Testis (tissue), 2 donors: ENCODE data around the gene CPD.

Experiments
- POLR2A ChIP-seq: fragments of 450-650 bp; IDR thresholded peaks from one replicate; pipeline ENCODE4 v1.6.1; 2017; ENCODE audit warnings: antibody characterized with exemption, mild to moderate bottlenecking, moderate library complexity
- TF ChIP-seq, protein P1 (sequence below), 3 experiments: fragments of 450-650 bp in 2 of 3; fragments of 200-600 bp in 1 of 3; sonication (generic) in 1 of 3; IDR thresholded peaks; one replicate each; pipeline ENCODE4 v1.5.1; 2016 to 2019; ENCODE audit warnings: antibody characterized with exemption in 3 of 3, mild to moderate bottlenecking in 2 of 3, moderate library complexity in 1 of 3

DNA sequence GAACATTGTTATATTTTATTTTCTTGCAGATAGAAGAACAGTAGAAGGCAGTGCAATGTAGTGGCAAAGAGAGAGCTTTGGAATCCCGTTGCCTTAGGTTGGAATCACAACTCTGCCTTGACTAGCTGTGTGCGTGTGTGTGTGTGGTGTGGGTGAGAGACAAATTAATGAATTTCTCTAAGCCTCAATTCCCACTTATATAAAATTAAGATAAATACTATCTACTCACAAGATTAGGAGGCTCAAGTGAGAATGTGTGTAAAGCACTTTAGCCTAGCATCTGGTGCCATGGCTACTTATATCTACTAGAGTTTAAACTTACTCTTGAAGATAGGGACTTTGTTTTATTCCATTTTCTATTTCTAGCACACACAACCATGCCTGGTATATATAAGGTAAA is 12.8 kb downstream of the CPD start:
- TF ChIP-seq, protein P1, sequence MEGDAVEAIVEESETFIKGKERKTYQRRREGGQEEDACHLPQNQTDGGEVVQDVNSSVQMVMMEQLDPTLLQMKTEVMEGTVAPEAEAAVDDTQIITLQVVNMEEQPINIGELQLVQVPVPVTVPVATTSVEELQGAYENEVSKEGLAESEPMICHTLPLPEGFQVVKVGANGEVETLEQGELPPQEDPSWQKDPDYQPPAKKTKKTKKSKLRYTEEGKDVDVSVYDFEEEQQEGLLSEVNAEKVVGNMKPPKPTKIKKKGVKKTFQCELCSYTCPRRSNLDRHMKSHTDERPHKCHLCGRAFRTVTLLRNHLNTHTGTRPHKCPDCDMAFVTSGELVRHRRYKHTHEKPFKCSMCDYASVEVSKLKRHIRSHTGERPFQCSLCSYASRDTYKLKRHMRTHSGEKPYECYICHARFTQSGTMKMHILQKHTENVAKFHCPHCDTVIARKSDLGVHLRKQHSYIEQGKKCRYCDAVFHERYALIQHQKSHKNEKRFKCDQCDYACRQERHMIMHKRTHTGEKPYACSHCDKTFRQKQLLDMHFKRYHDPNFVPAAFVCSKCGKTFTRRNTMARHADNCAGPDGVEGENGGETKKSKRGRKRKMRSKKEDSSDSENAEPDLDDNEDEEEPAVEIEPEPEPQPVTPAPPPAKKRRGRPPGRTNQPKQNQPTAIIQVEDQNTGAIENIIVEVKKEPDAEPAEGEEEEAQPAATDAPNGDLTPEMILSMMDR (IDR thresholded peaks at IDR 0.05) = no peak
- TF ChIP-seq POLR2A = no peak
